ENCODE results near the gene PPP4R3C. TPM values are rescaled to one million over a fixed set of nuclear protein-coding genes. Genes with fewer than 3 reads are reported as not detected.
"Not testable (repeated sequence)": the region's sequence is repeated elsewhere in the genome, so short reads cannot be mapped to it uniquely, and the experiment has no call there.

PPP4R3C gene
- total RNA-seq, result not detected
- long read RNA-seq, result 0 reads

GRCh38 chrX:27463187-27463586 is at the start of gene PPP4R3C:
Gene PPP4R3C (minus strand): TSS chrX:27463341. CDS start chrX:27463296, 45 bp downstream.
- DNase-seq (ENCODE audit: low spot score), result no peak

GRCh38 chrX:27491397-27491796 is 28.3 kb upstream of the PPP4R3C start:
- no peak for DNase-seq (ENCODE audit: low spot score)

GRCh38 chrX:27466051-27466450 is 2.9 kb upstream of the PPP4R3C start:
- no peak for DNase-seq (ENCODE audit: low spot score)

- DNase-seq (ENCODE audit: low spot score), result no peak
Measured at GRCh38 chrX:27465036-27465435, 1.9 kb upstream of the PPP4R3C start.

- DNase-seq (ENCODE audit: low spot score), result not testable (repeated sequence)
Measured at GRCh38 chrX:27459129-27459528, 4.0 kb downstream of the PPP4R3C start.

GRCh38 chrX:27458544-27458943 is 4.6 kb downstream of the PPP4R3C start:
- not testable (repeated sequence) for DNase-seq (ENCODE audit: low spot score)

GRCh38 chrX:27451324-27451723 is 11.8 kb downstream of the PPP4R3C start:
- no peak for DNase-seq (ENCODE audit: low spot score)

GRCh38 chrX:27446423-27446822 is 16.7 kb downstream of the PPP4R3C start:
- no peak for DNase-seq (ENCODE audit: low spot score)

- DNase-seq (ENCODE audit: low spot score), result no peak
Measured at GRCh38 chrX:27445438-27445837, 17.7 kb downstream of the PPP4R3C start.

GRCh38 chrX:27444093-27444908 is 18.8 kb downstream of the PPP4R3C start:
- DNase-seq (ENCODE audit: low spot score), result no peak

GRCh38 chrX:27442392-27442791 is 20.7 kb downstream of the PPP4R3C start:
- not testable (repeated sequence) for DNase-seq (ENCODE audit: low spot score)

- no peak for DNase-seq (ENCODE audit: low spot score)
Measured at GRCh38 chrX:27439771-27440170, 23.4 kb downstream of the PPP4R3C start.

- no peak for DNase-seq (ENCODE audit: low spot score)
Measured at GRCh38 chrX:27438937-27439336, 24.2 kb downstream of the PPP4R3C start.

- DNase-seq (ENCODE audit: low spot score), result no peak
Measured at GRCh38 chrX:27435031-27435430, 28.1 kb downstream of the PPP4R3C start.

Other genes with a start within 250 kb of the PPP4R3C start
- gene DCAF8L2, start 127.0 kb upstream of the PPP4R3C start, total RNA-seq, result not detected